Bronchial smooth muscle cell (primary cell): ENCODE results near the gene SLC13A5. TPM values are rescaled to one million over a fixed set of nuclear protein-coding genes. Genes with fewer than 3 reads are reported as not detected.

ENCODE experiments used
- total RNA-seq: library from RNA; depleted of rRNA; stranded (reverse); fragments of >200 nt; gene quantifications from 2 replicates; pipeline ENCODE4 v1.2.1, GENCODE V29; 2014

SLC13A5 gene
- total RNA-seq = not detected in 2 replicates

GRCh38 chr17:6713130-6713917, at the start of gene SLC13A5:
TSS of gene SLC13A5 (minus strand) at chr17:6713369. CDS start at chr17:6713333, 36 bp downstream.

DNA sequence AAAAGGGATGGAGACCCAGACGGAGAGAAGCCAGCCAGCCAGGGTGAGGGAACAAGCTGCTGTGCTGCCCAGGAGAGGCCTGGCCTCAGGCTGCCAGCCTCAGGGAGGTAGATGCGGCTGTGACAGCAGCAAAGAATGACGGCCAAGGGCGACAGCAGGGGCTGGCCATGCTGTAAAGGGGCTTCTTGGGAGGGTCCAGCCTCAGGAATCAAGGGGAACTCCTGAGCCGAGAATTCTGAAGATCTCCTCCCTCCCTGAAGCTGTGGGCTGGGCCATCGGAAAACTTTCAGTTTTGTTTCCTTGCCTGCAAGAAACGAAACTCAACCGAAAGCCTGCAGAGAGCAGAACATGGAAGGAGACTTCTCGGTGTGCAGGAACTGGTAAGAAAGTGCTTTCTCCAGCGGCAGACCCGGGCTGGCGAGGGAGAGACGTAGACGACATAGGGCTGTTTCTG, 42.6 kb upstream of the SLC13A5 start, which contains the start of gene XAF1:
XAF1 (plus strand) TSS at position 316 of the 454 bp plus-strand sequence; CDS start at position 349, 33 bp downstream.

DNA sequence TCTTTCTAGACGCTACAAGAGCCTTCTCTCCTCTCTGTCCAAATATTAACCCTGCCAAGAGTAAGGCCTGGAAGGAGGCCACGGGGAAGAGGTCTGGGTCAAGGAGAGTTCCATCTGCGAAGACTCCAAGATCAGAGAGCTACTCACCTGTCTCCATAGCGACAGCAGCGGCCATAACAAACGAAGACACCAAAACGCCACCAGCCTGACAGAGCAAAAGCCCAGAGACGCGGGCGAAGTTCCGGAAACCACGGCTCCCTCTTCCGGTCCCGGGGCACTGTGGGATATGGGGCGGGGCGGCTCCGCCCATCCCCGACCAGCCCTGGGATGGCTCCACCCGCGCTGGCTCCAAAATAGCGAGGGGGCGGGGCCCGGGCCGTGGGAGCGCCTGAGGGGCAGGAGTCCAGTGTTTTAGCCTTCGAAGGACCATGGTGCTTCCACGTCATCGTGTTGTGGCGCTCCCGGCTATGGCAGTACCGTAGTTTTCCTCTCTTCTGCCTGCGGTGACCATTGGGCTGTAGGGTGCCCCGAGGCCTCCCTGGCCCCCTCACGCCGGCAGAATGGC, 61.7 kb downstream of the SLC13A5 start, which contains the start of the genes C17orf100 and MED31:
C17orf100 (plus strand) TSS at position 409 of the 565 bp plus-strand sequence; CDS start at position 561, 152 bp downstream.
MED31 (minus strand) TSS at position 252 of the 565 bp plus-strand sequence; CDS start at position 175, 77 bp downstream.

DNA sequence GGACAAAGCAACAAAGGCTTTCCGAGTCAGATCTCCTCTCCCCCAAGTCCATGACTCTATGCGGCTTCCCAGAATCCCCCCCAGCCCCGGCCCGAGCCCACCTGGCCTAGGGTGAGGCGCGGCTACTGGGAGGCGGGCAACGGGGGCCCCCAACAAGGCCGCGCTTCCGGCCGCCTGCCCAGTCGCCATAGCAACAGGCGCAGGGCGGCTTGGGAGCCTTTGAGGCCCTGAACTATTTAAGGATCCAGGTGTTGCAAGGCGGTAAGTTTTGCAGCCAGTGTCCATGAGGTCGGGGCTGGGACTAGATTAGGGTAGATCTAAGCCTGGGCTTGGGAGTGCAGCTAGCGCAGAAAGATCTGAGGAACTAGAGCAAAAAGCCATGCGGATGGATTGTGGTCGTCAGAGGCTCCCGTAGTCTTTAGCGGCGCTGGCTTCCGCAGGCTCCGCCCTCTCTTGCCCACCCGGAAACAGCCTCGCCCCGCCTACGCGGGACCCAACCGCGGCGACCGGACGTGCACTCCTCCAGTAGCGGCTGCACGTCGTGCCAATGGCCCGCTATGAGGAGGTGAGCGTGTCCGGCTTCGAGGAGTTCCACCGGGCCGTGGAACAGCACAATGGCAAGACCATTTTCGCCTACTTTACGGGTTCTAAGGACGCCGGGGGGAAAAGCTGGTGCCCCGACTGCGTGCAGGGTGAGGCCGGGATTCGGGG, 72.5 kb downstream of the SLC13A5 start, which contains the start of the genes KIAA0753 and TXNDC17:
KIAA0753 (minus strand) TSS at position 176 of the 711 bp plus-strand sequence. CDS start 5,608 bp downstream, outside the sequence.
TXNDC17 (plus strand) TSS at position 525 of the 711 bp plus-strand sequence; CDS start at position 548, 23 bp downstream.

Other genes with a start within 250 kb of the SLC13A5 start
- 0.26 and 0.63 TPM in 2 replicates for gene PITPNM3, start 156.8 kb downstream of the SLC13A5 start, total RNA-seq
- 8.2 and 9.0 TPM in 2 replicates for gene KIAA0753, start 72.7 kb downstream of the SLC13A5 start, total RNA-seq
- 118 and 120 TPM in 2 replicates for gene TXNDC17, start 72.3 kb downstream of the SLC13A5 start, total RNA-seq
- 8.0 and 9.2 TPM in 2 replicates for gene MED31, start 61.8 kb downstream of the SLC13A5 start, total RNA-seq
- gene C17orf100, start 61.6 kb downstream of the SLC13A5 start, total RNA-seq = 0.17 and 0.32 TPM in 2 replicates
- gene XAF1, start 42.7 kb upstream of the SLC13A5 start, total RNA-seq = 27.4 and 42.6 TPM in 2 replicates
- gene FBXO39, start 62.8 kb upstream of the SLC13A5 start, total RNA-seq = 0.09 TPM in 1 of 2 replicates, not detected in the other
- not detected in 2 replicates for gene TEKT1, start 118.4 kb upstream of the SLC13A5 start, total RNA-seq